GM23248 (cell line): ENCODE data around the gene CDC34. TPM values are rescaled to one million over a fixed set of nuclear protein-coding genes. Genes with fewer than 3 reads are reported as not detected.

Experiments used
- DNase-seq: peaks from one replicate; pipeline ENCODE4 v3.0.0-alpha.2; 2015
- H2AFZ ChIP-seq: fragments of 200-600 bp; sonication (generic); 2 replicates; pipeline ENCODE4 v1.6.1; 2016; ENCODE audit warnings: antibody characterized with exemption
- H3F3A ChIP-seq: fragments of 200-600 bp; sonication (generic); 2 replicates; pipeline ENCODE4 v1.6.1; 2016; ENCODE audit warnings: mild to moderate bottlenecking, antibody characterized with exemption, mixed run types; ENCODE audit not compliant: insufficient read depth
- H3K27ac ChIP-seq: fragments of 200-600 bp; sonication (generic); 2 replicates; pipeline ENCODE4 v1.5.1; 2016; ENCODE audit warnings: mild to moderate bottlenecking
- H3K27me3 ChIP-seq: fragments of 200-600 bp; sonication (generic); replicated peaks from 2 replicates; pipeline ENCODE4 v1.6.1; 2016; ENCODE audit warnings: mild to moderate bottlenecking; ENCODE audit not compliant: insufficient read depth
- H3K36me3 ChIP-seq: fragments of 200-600 bp; sonication (generic); 2 replicates; pipeline ENCODE4 v1.6.1; 2016; ENCODE audit warnings: low read depth, mild to moderate bottlenecking
- H3K4me1 ChIP-seq: fragments of 200-600 bp; sonication (generic); 2 replicates; pipeline ENCODE4 v1.6.1; 2016; ENCODE audit warnings: mild to moderate bottlenecking; ENCODE audit not compliant: insufficient read depth
- H3K4me2 ChIP-seq: fragments of 200-600 bp; sonication (generic); one replicate; pipeline ENCODE4 v1.6.1; 2016; ENCODE audit warnings: mild to moderate bottlenecking; ENCODE audit not compliant: unreplicated experiment
- H3K4me3 ChIP-seq: fragments of 200-600 bp; sonication (generic); 2 replicates; pipeline ENCODE4 v1.5.1; 2016; ENCODE audit warnings: mild to moderate bottlenecking
- H3K79me2 ChIP-seq: fragments of 200-600 bp; sonication (generic); 2 replicates; pipeline ENCODE4 v1.6.1; 2016; ENCODE audit warnings: mild to moderate bottlenecking; ENCODE audit not compliant: insufficient read depth
- H3K9ac ChIP-seq: fragments of 200-600 bp; sonication (generic); 2 replicates; pipeline ENCODE4 v1.6.1; 2016; ENCODE audit warnings: mild to moderate bottlenecking
- H3K9me2 ChIP-seq: fragments of 200-600 bp; sonication (generic); 2 replicates; pipeline ENCODE4 v1.6.1; 2016; ENCODE audit warnings: mixed run types, mild to moderate bottlenecking, moderate library complexity; ENCODE audit not compliant: insufficient read depth
- H3K9me3 ChIP-seq: fragments of 200-600 bp; sonication (generic); one replicate; pipeline ENCODE4 v1.6.1; 2017; ENCODE audit warnings: low read depth
- H4K20me1 ChIP-seq: fragments of 200-600 bp; sonication (generic); 2 replicates; pipeline ENCODE4 v1.6.0; 2016; ENCODE audit not compliant: insufficient read depth
- EZH2 ChIP-seq: fragments of 200-600 bp; sonication (generic); IDR thresholded peaks from 2 replicates; pipeline ENCODE4 v1.6.1; 2018; ENCODE audit warnings: antibody characterized with exemption, mild to moderate bottlenecking; ENCODE audit not compliant: insufficient read depth, poor library complexity, severe bottlenecking
- EZH2phosphoT487 ChIP-seq: fragments of 200-600 bp; sonication (generic); IDR thresholded peaks from 2 replicates; pipeline ENCODE4 v1.6.1; 2018; ENCODE audit warnings: antibody characterized with exemption, moderate library complexity, mild to moderate bottlenecking, low read depth; ENCODE audit not compliant: insufficient read depth
- WGBS, 2 experiments: methylation state at CpG; one replicate each; pipeline ENCODE4 v1.1.6; 2015 to 2017; ENCODE audit warnings: low lambda C conversion rate in 2 of 2, low coverage in 1 of 2; ENCODE audit errors: missing lambda C conversion rate in 2 of 2; 5-methylcytosine and 5-hydroxymethylcytosine counted together
- in situ Hi-C: fragments of 300-500 bp; cut with MboI; formaldehyde crosslinking; loops from 2 replicates; pipeline ENCODE4 v1.15.0; 2020
- polyA plus RNA-seq: library from polyadenylated mRNA; unstranded; fragments of >200 nt; fragmentation: Nextera tagmentation; extraction: Ambion mirVana; gene quantifications from 2 replicates; pipeline ENCODE4 v1.2.1, GENCODE V29; 2016
- total RNA-seq: library from RNA; depleted of rRNA; stranded (reverse); fragments of >200 nt; shearing (Covaris generic); gene quantifications from 2 replicates; pipeline ENCODE4 v1.2.3, GENCODE V29; 2014; rRNA removed

CDC34 gene
- total RNA-seq, result 43.0 and 50.8 TPM in 2 replicates
- polyA plus RNA-seq, result 44.4 and 46.4 TPM in 2 replicates

- in situ Hi-C loops, result no loop called here
- peaks cover 46% of the 10 kb centered on the region for H3K79me2 ChIP-seq
- no peaks in the 10 kb centered on the region for H3K9me3 ChIP-seq
- TF ChIP-seq EZH2 (no peak), EZH2phosphoT487 (no peak)
- no peaks in the 10 kb centered on the region for H3K9me2 ChIP-seq
- H3K27me3 ChIP-seq, result no peaks in the 10 kb centered on the region
- H3K4me1 ChIP-seq, result peaks cover 7% of the 10 kb centered on the region
- no peaks in the 10 kb centered on the region for H4K20me1 ChIP-seq
- peak within 1 kb of the TSS; percentile 97 for H3K4me2 ChIP-seq
- no peaks in the 10 kb centered on the region for H3F3A ChIP-seq
- H3K4me3 ChIP-seq, result peak within 1 kb of the TSS; percentile 79
- peak within 1 kb of the TSS; percentile 90 for H3K9ac ChIP-seq
- DNase-seq, result peak; percentile 46
- WGBS, 2 experiments, result 1% methylated on average over 32 to 63 of the region's 84 CpGs
- H3K36me3 ChIP-seq, result no peaks in the 10 kb centered on the region; the same call in 1 of the 2 replicates
- peak within 1 kb of the TSS; percentile 86 for H2AFZ ChIP-seq
- H3K27ac ChIP-seq, result peak within 1 kb of the TSS; percentile 79
These were observed at the start of gene CDC34 for GRCh38 chr19:531753-532560. Gene CDC34 (plus strand): TSS chr19:531760. CDS start chr19:531932, 172 bp downstream.

DNA sequence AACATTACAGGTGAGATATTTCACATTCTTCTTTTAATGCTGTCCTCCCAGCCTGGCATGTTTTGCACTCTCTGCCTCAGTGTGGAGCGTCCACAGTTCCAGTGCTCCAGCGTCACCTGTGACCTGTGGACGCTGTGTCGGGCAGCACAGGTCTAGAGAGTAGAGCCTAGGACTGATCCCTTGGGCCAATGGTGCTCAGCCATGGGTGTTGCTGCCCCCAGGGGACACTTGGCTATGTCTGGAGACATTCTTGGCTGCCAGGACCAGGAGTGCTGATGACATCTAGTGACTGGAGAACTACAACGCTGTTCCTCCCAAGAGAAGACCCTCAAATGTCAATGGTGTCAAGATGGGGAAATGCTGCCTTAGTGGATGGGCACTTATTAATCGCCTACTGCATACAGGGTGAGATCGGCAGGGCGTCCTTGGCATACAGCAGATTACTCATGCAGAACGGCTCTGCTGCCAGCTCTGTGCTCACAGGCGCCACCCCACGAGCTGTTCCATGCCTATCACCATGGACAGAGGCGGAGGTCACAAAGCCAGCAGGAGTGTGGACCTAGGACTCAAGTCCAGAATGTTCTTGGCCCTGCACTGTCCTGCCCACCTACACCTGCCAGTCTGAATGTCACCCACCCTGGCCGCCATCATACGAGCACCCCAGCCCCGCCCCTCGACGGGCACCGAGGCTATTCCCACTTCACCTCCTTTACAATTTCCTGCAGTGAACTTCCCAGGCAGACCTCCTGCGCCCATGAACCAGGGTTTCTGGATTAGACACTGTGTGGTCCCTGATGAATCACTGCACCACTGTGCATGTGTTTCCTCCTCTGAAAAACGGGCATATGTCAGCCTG lies 49.1 kb upstream of the CDC34 start:
- Histone ChIP-seq H3K27me3 (no peaks in the 10 kb centered on the region), H3K36me3 (no peaks in the 10 kb centered on the region), H3K79me2 (no peaks in the 10 kb centered on the region), H3F3A (peaks cover 18% of the 10 kb centered on the region), H2AFZ (no peak overlapping the region), H3K4me3 (no peak overlapping the region), H4K20me1 (no peaks in the 10 kb centered on the region), H3K9me2 (no peaks in the 10 kb centered on the region; the same call in 1 of the 2 replicates), H3K4me2 (no peak overlapping the region), H3K9ac (no peak overlapping the region), H3K9me3 (no peaks in the 10 kb centered on the region), H3K4me1 (no peaks in the 10 kb centered on the region), H3K27ac (no peak overlapping the region)
- in situ Hi-C loops, result no loop called here
- 42 to 53% methylated on average over 20 of the region's 20 CpGs for WGBS, 2 experiments
- peak; percentile 29 for DNase-seq
- TF ChIP-seq EZH2 (no peak), EZH2phosphoT487 (no peak)

GRCh38 chr19:483332-484072 lies 48.1 kb upstream of the CDC34 start:
- 41 to 43% methylated on average over 20 to 21 of the region's 21 CpGs for WGBS, 2 experiments

GRCh38 chr19:484494-484893 lies 47.1 kb upstream of the CDC34 start:
- H3K27ac ChIP-seq, result no peak overlapping the region
- H3K9me3 ChIP-seq, result no peaks in the 10 kb centered on the region
- no peak for DNase-seq
- no peak overlapping the region for H3K4me2 ChIP-seq
- H2AFZ ChIP-seq, result no peak overlapping the region
- H3K79me2 ChIP-seq, result no peaks in the 10 kb centered on the region
- no peaks in the 10 kb centered on the region for H4K20me1 ChIP-seq
- H3K27me3 ChIP-seq, result no peaks in the 10 kb centered on the region
- no peaks in the 10 kb centered on the region for H3K4me1 ChIP-seq
- no peaks in the 10 kb centered on the region; the same call in 1 of the 2 replicates for H3K9me2 ChIP-seq
- no peak for TF ChIP-seq EZH2
- no peak for TF ChIP-seq EZH2phosphoT487
- in situ Hi-C loops, result no loop called here
- 65 to 68% methylated on average over 10 to 15 of the region's 15 CpGs for WGBS, 2 experiments
- H3K4me3 ChIP-seq, result no peak overlapping the region
- no peaks in the 10 kb centered on the region for H3K36me3 ChIP-seq
- peaks cover 18% of the 10 kb centered on the region for H3F3A ChIP-seq
- no peak overlapping the region for H3K9ac ChIP-seq

More at GRCh38 chr19:483332-484072, 48.1 kb upstream of the CDC34 start:
- Histone ChIP-seq H3K9me2 (no peaks in the 10 kb centered on the region; the same call in 1 of the 2 replicates), H3K9ac (no peak overlapping the region), H2AFZ (no peak overlapping the region), H3K79me2 (no peaks in the 10 kb centered on the region), H3K4me3 (no peak overlapping the region), H3K27me3 (no peaks in the 10 kb centered on the region), H4K20me1 (no peaks in the 10 kb centered on the region), H3F3A (peaks cover 18% of the 10 kb centered on the region), H3K4me1 (no peaks in the 10 kb centered on the region), H3K27ac (no peak overlapping the region), H3K4me2 (no peak overlapping the region), H3K9me3 (no peaks in the 10 kb centered on the region), H3K36me3 (no peaks in the 10 kb centered on the region)
- in situ Hi-C loops, result no loop called here
- no peak for TF ChIP-seq EZH2phosphoT487
- TF ChIP-seq EZH2, result no peak
- DNase-seq, result no peak
